Loucy (cell line): ENCODE results near the gene DYRK2.
"Not testable (repeated sequence)": the region's sequence is repeated elsewhere in the genome, so short reads cannot be mapped to it uniquely, and the experiment has no call there.

ENCODE experiments used
- H2AFZ ChIP-seq: fragments of 200-600 bp; sonication (generic); 2 replicates; pipeline ENCODE4 v1.6.0; 2016; ENCODE audit warnings: antibody characterized with exemption, mild to moderate bottlenecking, low read length, moderate library complexity
- H3F3A ChIP-seq: fragments of 200-600 bp; 2 replicates; pipeline ENCODE4 v1.6.0; 2016; ENCODE audit warnings: antibody characterized with exemption, low read depth, mild to moderate bottlenecking
- H3K27me3 ChIP-seq: fragments of 200-600 bp; sonication (generic); 2 replicates; pipeline ENCODE4 v1.6.1; 2014; ENCODE audit warnings: low read length, mild to moderate bottlenecking; ENCODE audit not compliant: insufficient read depth, poor library complexity, severe bottlenecking
- H3K36me3 ChIP-seq: fragments of 200-600 bp; sonication (generic); 2 replicates; pipeline ENCODE4 v1.6.1; 2016; ENCODE audit warnings: low read length; ENCODE audit not compliant: insufficient read depth
- H3K4me1 ChIP-seq: fragments of 200-600 bp; sonication (generic); 2 replicates; pipeline ENCODE4 v1.5.1; 2014; ENCODE audit warnings: low read length, mild to moderate bottlenecking; ENCODE audit not compliant: insufficient read depth, poor library complexity, severe bottlenecking
- H3K4me2 ChIP-seq: fragments of 200-600 bp; sonication (generic); 2 replicates; pipeline ENCODE4 v1.6.0; 2014; ENCODE audit warnings: antibody characterized with exemption, low read length, low read depth, mild to moderate bottlenecking; ENCODE audit not compliant: poor library complexity, severe bottlenecking
- H3K4me3 ChIP-seq: fragments of 200-600 bp; sonication (generic); 2 replicates; pipeline ENCODE4 v1.5.1; 2014; ENCODE audit warnings: low read length, mild to moderate bottlenecking, mixed read lengths; ENCODE audit not compliant: poor library complexity, severe bottlenecking
- H3K79me2 ChIP-seq: fragments of 200-600 bp; sonication (generic); 2 replicates; pipeline ENCODE4 v1.6.1; 2014; ENCODE audit warnings: low read length; ENCODE audit not compliant: insufficient read depth
- H3K9ac ChIP-seq: fragments of 200-600 bp; sonication (generic); 2 replicates; pipeline ENCODE4 v1.6.0; 2014; ENCODE audit warnings: mild to moderate bottlenecking, low read depth, low read length, moderate library complexity; ENCODE audit not compliant: poor library complexity, severe bottlenecking
- H3K9me2 ChIP-seq: fragments of 200-600 bp; sonication (generic); replicated peaks from 2 replicates; pipeline ENCODE4 v1.6.1; 2016; ENCODE audit warnings: low read depth, low read length, mixed read lengths
- H3K9me3 ChIP-seq: fragments of 200-600 bp; sonication (generic); 2 replicates; pipeline ENCODE4 v1.6.1; 2014; ENCODE audit warnings: mild to moderate bottlenecking, antibody characterized with exemption, low read length, low read depth; ENCODE audit not compliant: insufficient read depth
- H4K20me1 ChIP-seq: fragments of 200-600 bp; sonication (generic); 2 replicates; pipeline ENCODE4 v1.6.0; 2014; ENCODE audit warnings: antibody characterized with exemption, low read length, mild to moderate bottlenecking; ENCODE audit not compliant: insufficient read depth, poor library complexity, severe bottlenecking
- CTCF ChIP-seq: fragments of 200-600 bp; sonication (generic); conservative IDR thresholded peaks from 2 replicates; pipeline ENCODE4 v1.5.1; 2014; ENCODE audit warnings: mild to moderate bottlenecking, antibody characterized with exemption, low read length
- EZH2phosphoT487 ChIP-seq: fragments of 200-600 bp; IDR thresholded peaks from 2 replicates; pipeline ENCODE4 v1.6.1; 2018; ENCODE audit warnings: antibody characterized with exemption, mild to moderate bottlenecking, moderate library complexity, borderline replicate concordance

Gene DYRK2

DNA sequence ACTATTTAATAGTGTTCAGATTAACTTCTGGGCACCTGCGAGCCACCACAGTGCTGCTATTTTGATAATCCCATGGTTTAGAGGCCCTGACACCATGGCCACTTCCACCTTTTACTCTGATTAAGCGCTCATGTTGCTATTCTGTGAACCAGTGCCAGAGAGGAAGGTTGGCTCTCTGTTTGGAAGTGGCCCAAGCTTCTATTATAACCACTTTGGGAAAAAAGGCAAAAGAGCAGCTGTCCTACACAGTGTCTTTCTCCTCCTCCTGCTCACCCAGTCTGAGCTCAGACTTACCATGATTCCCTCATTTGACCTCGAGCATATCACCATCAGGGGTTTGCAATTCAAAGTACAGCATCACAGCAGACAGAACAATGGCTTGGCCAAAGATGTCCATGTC, 23.3 kb downstream of the DYRK2 start:
- Histone ChIP-seq H3K79me2 (no peaks in the 10 kb centered on the region), H3K4me1 (peaks cover 14% of the 10 kb centered on the region), H2AFZ (no peak overlapping the region), H3F3A (no peaks in the 10 kb centered on the region), H3K9me2 (no peaks in the 10 kb centered on the region), H3K4me2 (no peak overlapping the region), H3K27me3 (no peaks in the 10 kb centered on the region), H3K36me3 (no peaks in the 10 kb centered on the region), H3K4me3 (no peak overlapping the region), H3K9ac (no peak overlapping the region), H4K20me1 (no peaks in the 10 kb centered on the region), H3K9me3 (peaks cover 10% of the 10 kb centered on the region; the same call in 1 of the 2 replicates)
- TF ChIP-seq CTCF (no peak), EZH2phosphoT487 (no peak)

DNA sequence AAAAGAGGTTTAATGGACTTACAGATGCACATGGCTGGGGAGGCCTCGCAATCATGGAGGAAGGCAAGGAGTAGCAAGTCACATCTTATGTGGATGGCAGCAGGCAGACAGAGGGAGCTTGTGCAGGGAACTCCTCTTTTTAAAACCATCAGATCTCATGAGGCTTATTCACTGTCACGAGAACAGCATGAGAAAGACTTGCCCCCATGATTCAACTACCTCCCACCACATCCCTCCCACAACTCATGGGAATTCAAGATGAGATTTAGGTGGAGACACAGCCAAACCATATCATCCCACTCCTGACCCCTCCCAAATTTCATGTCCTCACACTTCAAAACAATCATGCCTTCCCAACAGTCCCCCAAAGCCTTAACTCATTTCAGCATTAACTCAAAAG, 24.0 kb downstream of the DYRK2 start:
- H4K20me1 ChIP-seq, H3K4me2 ChIP-seq, H3K4me3 ChIP-seq, H3K27me3 ChIP-seq, H3K79me2 ChIP-seq, H3K36me3 ChIP-seq, H3F3A ChIP-seq, H3K9me2 ChIP-seq, H3K9ac ChIP-seq, H2AFZ ChIP-seq: not testable (repeated sequence)
- H3K4me1 ChIP-seq, result peaks cover 14% of the 10 kb centered on the region
- H3K9me3 ChIP-seq, result peaks cover 10% of the 10 kb centered on the region; the same call in 1 of the 2 replicates

- not testable (repeated sequence) for H3K79me2 ChIP-seq, H4K20me1 ChIP-seq, H3K4me2 ChIP-seq, H3K9ac ChIP-seq, H3K4me3 ChIP-seq, H3K36me3 ChIP-seq, H3F3A ChIP-seq, H2AFZ ChIP-seq, H3K9me2 ChIP-seq, H3K27me3 ChIP-seq
- Histone ChIP-seq H3K4me1 (peaks cover 14% of the 10 kb centered on the region), H3K9me3 (peaks cover 10% of the 10 kb centered on the region; the same call in 1 of the 2 replicates)
These were observed 25.0 kb downstream of the DYRK2 start for GRCh38 chr12:67673509-67673908.

DNA sequence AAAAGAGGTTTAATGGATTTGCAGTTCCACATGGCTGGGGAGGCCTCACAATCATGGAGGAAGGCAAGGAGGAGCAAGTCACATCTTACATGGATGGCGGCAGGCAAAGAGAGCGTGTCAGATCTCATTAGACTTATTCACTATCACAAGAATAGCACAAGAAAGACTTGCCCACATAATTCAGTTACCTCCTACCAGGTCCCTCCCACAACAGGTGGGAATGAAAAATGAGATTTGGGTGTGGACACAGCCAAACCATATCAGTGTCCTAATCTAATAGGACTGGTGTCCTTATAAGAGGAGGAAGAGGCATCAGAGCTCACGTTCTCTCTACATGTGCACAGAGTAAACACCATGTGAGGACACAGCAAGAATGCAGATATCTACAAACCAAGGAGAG, 25.9 kb downstream of the DYRK2 start:
- no peak overlapping the region for H3K9ac ChIP-seq
- no peaks in the 10 kb centered on the region for H3K27me3 ChIP-seq
- H3K9me2 ChIP-seq, result no peaks in the 10 kb centered on the region
- H3F3A ChIP-seq, result no peaks in the 10 kb centered on the region
- H3K4me1 ChIP-seq, result peaks cover 11% of the 10 kb centered on the region
- TF ChIP-seq CTCF (no peak), EZH2phosphoT487 (no peak)
- no peak overlapping the region for H3K4me3 ChIP-seq
- H3K4me2 ChIP-seq, result no peak overlapping the region
- H3K79me2 ChIP-seq, result no peaks in the 10 kb centered on the region
- H4K20me1 ChIP-seq, result no peaks in the 10 kb centered on the region
- peaks cover 10% of the 10 kb centered on the region; the same call in 1 of the 2 replicates for H3K9me3 ChIP-seq
- no peaks in the 10 kb centered on the region for H3K36me3 ChIP-seq
- no peak overlapping the region for H2AFZ ChIP-seq
